Measurements from ENCODE around the gene STK38. TPM values are rescaled to one million over a fixed set of nuclear protein-coding genes. Genes with fewer than 3 reads are reported as not detected.
"Not testable (repeated sequence)": the region's sequence is repeated elsewhere in the genome, so short reads cannot be mapped to it uniquely, and the experiment has no call there.

STK38 gene
- total RNA-seq, 3 donors from 2014 or later: 67.3 to 80.7 (median 69.9) TPM

DNA sequence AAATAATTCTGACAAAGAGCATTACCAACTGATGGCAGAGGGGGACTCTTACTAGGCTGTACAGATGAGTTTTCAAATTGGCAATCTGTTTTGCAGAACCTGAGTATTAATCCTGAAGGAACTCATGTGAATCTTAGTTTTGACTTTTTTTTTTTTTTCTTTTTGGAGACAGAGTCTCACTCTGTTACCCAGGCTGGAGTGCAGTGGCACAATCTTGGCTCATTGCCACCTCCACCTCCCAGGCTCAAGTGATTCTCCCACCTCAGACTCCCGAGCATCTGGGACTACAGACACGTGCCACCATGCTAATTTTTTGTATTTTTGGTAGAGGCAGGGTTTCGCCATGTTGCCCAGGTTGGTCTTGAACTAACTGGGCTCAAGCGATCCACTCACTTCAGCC lies 55.2 kb downstream of the STK38 start:
- Histone ChIP-seq H3K4me1 (ENCODE audit: low read depth) (no peaks in the 10 kb centered on the region), H3K36me3 (ENCODE audit: low read depth) (peaks cover 6% of the 10 kb centered on the region), H3K4me3 (no peak overlapping the region), H3K9me3 (no peaks in the 10 kb centered on the region)
- TF ChIP-seq, protein P1, sequence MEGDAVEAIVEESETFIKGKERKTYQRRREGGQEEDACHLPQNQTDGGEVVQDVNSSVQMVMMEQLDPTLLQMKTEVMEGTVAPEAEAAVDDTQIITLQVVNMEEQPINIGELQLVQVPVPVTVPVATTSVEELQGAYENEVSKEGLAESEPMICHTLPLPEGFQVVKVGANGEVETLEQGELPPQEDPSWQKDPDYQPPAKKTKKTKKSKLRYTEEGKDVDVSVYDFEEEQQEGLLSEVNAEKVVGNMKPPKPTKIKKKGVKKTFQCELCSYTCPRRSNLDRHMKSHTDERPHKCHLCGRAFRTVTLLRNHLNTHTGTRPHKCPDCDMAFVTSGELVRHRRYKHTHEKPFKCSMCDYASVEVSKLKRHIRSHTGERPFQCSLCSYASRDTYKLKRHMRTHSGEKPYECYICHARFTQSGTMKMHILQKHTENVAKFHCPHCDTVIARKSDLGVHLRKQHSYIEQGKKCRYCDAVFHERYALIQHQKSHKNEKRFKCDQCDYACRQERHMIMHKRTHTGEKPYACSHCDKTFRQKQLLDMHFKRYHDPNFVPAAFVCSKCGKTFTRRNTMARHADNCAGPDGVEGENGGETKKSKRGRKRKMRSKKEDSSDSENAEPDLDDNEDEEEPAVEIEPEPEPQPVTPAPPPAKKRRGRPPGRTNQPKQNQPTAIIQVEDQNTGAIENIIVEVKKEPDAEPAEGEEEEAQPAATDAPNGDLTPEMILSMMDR (IDR thresholded peaks at IDR 0.05): no peak
- intact Hi-C loops (cut with DNase I, micrococcal nuclease): no loop called here
- ATAC-seq (no peak), DNase-seq (no peak)

DNA sequence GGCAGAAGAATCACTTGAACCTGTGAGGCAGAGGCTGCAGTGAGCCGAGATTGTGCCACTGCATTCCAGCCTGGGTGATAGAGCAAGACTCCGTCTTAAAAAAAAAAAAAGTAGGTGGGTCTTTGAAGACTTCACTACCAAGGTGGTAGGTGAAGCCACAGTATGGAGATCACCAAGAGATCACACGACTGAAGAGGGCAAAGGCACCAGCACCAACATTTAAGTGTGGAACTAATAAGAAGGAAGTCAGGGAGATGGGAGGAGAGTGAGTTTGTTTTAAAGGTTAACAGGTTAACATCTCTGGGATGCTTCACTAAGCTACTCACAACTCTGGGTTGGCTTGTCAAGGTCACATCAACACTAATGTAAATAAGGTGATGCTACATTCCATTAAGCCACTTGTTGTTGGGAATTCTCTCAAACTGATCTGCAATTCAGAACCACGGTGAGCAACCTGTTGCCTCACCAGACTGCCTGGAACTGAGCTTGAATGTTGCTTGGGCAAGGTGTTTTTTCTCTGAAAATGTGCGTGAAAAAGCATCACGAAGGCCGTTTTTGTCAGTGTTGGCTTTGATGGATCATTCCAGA lies 55.8 kb downstream of the STK38 start:
- H3K4me3 ChIP-seq: no peak overlapping the region
- no peak for DNase-seq
- ATAC-seq: no peak
- H3K36me3 ChIP-seq (ENCODE audit: low read depth): no peaks in the 10 kb centered on the region
- TF ChIP-seq, protein P1 (IDR thresholded peaks at IDR 0.05): no peak
- intact Hi-C loops (cut with DNase I, micrococcal nuclease): no loop called here
- H3K9me3 ChIP-seq: no peaks in the 10 kb centered on the region
- no peaks in the 10 kb centered on the region for H3K4me1 ChIP-seq (ENCODE audit: low read depth)

DNA sequence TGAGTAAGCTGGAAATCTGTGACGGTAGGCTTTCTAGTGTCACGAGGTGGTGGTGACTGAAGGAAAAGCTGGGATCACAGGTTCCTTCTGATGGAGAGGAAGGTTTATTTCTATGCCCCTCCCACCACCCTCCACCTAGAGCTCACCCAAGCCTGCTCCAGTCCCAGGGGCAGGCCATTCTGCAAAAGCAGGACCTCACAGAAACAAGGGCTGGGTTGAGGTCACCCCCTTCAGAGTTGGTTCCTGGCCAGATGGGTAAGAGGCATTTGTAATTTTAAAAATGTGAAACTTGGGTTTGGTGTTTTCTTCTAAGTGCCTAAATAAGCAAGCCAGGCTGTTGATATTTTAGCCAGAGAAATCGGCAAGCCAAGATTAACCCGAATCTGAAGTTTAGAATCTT lies 57.9 kb downstream of the STK38 start:
- Histone ChIP-seq H3K36me3 (ENCODE audit: low read depth) (no peaks in the 10 kb centered on the region), H3K4me3 (no peak overlapping the region), H3K9me3 (no peaks in the 10 kb centered on the region), H3K4me1 (ENCODE audit: low read depth) (no peaks in the 10 kb centered on the region)
- no peak for DNase-seq
- no peak for ATAC-seq
- intact Hi-C loops (cut with DNase I, micrococcal nuclease): no loop called here
- TF ChIP-seq, protein P1 (IDR thresholded peaks at IDR 0.05): no peak

DNA sequence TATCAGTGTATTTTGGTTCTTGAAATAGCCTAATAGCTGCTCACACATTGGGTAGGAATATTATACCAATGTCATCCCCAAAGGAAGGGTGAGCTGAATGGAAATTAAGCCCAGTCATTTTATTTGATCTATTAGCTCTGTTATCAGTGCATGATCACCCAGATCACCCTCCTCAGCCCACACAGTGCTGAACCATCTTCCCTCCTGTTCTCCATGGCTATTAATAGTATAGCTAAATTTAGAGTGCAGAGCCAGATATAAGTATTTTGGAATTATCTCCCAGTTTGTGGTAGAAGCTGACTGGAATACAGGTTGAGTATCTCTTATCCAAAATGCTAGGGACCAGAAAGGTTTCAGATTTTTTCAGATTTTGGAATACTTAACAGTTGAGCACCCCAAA lies 59.1 kb downstream of the STK38 start:
- Histone ChIP-seq H3K36me3 (ENCODE audit: low read depth) (no peaks in the 10 kb centered on the region), H3K4me3 (no peak overlapping the region), H3K4me1 (ENCODE audit: low read depth) (no peaks in the 10 kb centered on the region), H3K9me3 (no peaks in the 10 kb centered on the region)
- no peak for DNase-seq
- intact Hi-C loops (cut with DNase I, micrococcal nuclease): no loop called here
- ATAC-seq: no peak
- TF ChIP-seq, protein P1 (IDR thresholded peaks at IDR 0.05): no peak

DNA sequence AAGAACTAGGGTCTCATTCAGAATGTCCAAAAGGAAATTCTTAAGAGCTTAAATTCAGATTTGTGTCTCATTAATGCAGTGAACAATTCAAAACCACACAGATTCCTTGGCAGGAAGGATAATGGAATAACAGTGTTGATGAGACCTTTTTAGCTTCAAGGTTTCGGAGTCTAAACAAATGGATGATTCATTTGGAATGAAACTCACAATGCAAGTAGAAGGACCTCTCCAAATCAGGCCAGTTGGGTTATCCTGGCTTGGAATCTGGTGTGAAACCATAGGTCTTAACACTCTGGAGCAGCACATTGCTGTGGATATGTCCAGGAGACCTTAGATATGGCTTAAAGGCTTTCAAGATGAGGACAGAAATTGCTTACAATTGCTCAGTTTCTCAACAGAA lies 59.6 kb downstream of the STK38 start:
- Histone ChIP-seq H3K36me3 (ENCODE audit: low read depth) (no peaks in the 10 kb centered on the region), H3K4me3 (no peak overlapping the region), H3K4me1 (ENCODE audit: low read depth) (no peaks in the 10 kb centered on the region), H3K9me3 (no peaks in the 10 kb centered on the region)
- ATAC-seq (no peak), DNase-seq (no peak)
- intact Hi-C loops (cut with DNase I, micrococcal nuclease): no loop called here
- TF ChIP-seq, protein P1 (IDR thresholded peaks at IDR 0.05): no peak

DNA sequence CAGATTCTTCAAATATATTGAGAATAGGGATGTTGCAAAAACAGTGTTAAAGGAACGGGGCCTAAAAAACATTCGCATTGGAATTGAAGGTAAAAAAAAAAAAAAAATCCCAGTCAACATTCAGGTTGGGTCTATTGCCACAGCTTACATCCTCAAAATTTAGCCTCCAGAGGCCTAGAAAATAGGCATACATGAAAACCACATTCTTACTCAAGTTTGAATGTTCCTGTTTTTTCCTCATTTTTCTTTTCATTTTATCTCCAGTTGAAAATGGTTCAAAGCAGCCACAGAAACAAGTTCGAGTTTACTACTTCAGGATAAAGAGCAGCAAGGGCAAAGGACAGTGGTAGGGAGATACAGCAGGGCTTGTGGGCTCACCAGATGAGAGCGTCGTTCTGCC lies 62.5 kb downstream of the STK38 start:
- no peak overlapping the region for H3K4me3 ChIP-seq
- intact Hi-C loops (cut with DNase I, micrococcal nuclease): no loop called here
- no peak for DNase-seq
- TF ChIP-seq, protein P1 (IDR thresholded peaks at IDR 0.05): no peak
- H3K4me1 ChIP-seq (ENCODE audit: low read depth): no peaks in the 10 kb centered on the region
- ATAC-seq: no peak
- peaks cover 5% of the 10 kb centered on the region for H3K36me3 ChIP-seq (ENCODE audit: low read depth)
- H3K9me3 ChIP-seq: no peaks in the 10 kb centered on the region

DNA sequence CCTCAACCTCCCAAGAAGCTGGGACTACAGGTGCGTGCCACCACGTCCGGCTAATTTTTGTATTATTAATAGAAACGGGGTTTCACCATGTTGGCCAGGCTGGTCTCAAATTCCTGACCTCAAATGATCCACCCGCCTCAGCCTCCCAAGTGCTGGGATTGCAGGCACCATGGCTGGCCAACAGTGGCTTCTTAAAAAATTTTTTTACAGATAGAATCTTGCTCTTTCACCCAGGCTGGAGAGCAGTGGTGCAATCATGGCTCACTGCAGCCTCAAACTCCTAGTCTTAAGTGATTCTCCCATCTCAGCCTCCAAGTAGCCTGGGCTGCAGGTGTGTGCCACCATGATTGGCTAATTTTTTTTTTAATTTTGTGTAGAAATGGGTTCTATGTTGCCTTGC lies 64.0 kb downstream of the STK38 start:
- H3K4me1 ChIP-seq (ENCODE audit: low read depth); DNase-seq; H3K36me3 ChIP-seq (ENCODE audit: low read depth); ATAC-seq; H3K4me3 ChIP-seq; H3K9me3 ChIP-seq; intact Hi-C loops (cut with DNase I, micrococcal nuclease): not testable (repeated sequence)

All from mucosa of descending colon (tissue), 3 donors.